Natural killer cell (primary cell): Measurements from ENCODE around the gene ZNF414. TPM values are rescaled to one million over a fixed set of nuclear protein-coding genes. Genes with fewer than 3 reads are reported as not detected.
A peak's percentile ranks its signal among the peaks of the same experiment; 100 is the strongest.
"Not testable (repeated sequence)": the region's sequence is repeated elsewhere in the genome, so short reads cannot be mapped to it uniquely, and the experiment has no call there.

Source experiments
- ATAC-seq, 3 donors: fragments of 150-1000 bp in 2 of 3; fragments of 200-7000 bp in 1 of 3; cut with Tn5 transposase; 1 replicate in 1 of 3; 2 replicates in 2 of 3; pipeline ENCODE4 v1.10.0; 2021; ENCODE audit warnings: mild to moderate bottlenecking in 2 of 3, moderate library complexity in 2 of 3
- DNase-seq, 2 donors: peaks; one replicate each; pipeline versions ENCODE4 v3.0.0 to v3.0.0-alpha.2; 2013 to 2021; ENCODE audit warnings: mixed read lengths in 1 of 2
- H3K27ac ChIP-seq: one replicate; pipeline ENCODE4 v1.5.1; 2013; ENCODE audit warnings: mild to moderate bottlenecking, low read length
- H3K27me3 ChIP-seq: one replicate; pipeline ENCODE4 v1.6.1; 2013; ENCODE audit warnings: low read length; ENCODE audit not compliant: control insufficient read depth, insufficient read depth
- H3K36me3 ChIP-seq: one replicate; pipeline ENCODE4 v1.6.1; 2013; ENCODE audit warnings: low read length; ENCODE audit not compliant: control insufficient read depth, insufficient read depth
- H3K4me1 ChIP-seq: one replicate; pipeline ENCODE4 v1.6.1; 2013; ENCODE audit warnings: low read length; ENCODE audit not compliant: control insufficient read depth, insufficient read depth
- H3K4me3 ChIP-seq: one replicate; pipeline ENCODE4 v1.5.1; 2013; ENCODE audit warnings: low read length
- H3K9me3 ChIP-seq: one replicate; pipeline ENCODE4 v1.6.1; 2013; ENCODE audit warnings: low read length; ENCODE audit not compliant: control insufficient read depth, insufficient read depth
- H3K27ac Mint-ChIP-seq, 2 donors: one replicate each; pipeline ENCODE4 v1.8.0; 2022; ENCODE audit warnings: mild to moderate bottlenecking in 2 of 2, mixed read lengths in 2 of 2, moderate library complexity in 1 of 2
- H3K27me3 Mint-ChIP-seq, 2 donors: one replicate each; pipeline ENCODE4 v1.8.0; 2022; ENCODE audit warnings: low read depth in 2 of 2, mixed read lengths in 2 of 2
- H3K36me3 Mint-ChIP-seq: one replicate; pipeline ENCODE4 v1.8.0; 2022; ENCODE audit warnings: mixed read lengths
- H3K4me1 Mint-ChIP-seq, 2 donors: one replicate each; pipeline ENCODE4 v1.8.0; 2022; ENCODE audit warnings: mixed read lengths in 2 of 2
- H3K4me3 Mint-ChIP-seq: one replicate; pipeline ENCODE4 v1.8.0; 2022; ENCODE audit warnings: mild to moderate bottlenecking, moderate library complexity, mixed read lengths
- H3K9me3 Mint-ChIP-seq, 2 donors: one replicate each; pipeline ENCODE4 v1.8.0; 2022; ENCODE audit warnings: mixed read lengths in 2 of 2
- CTCF ChIP-seq: fragments of 200-600 bp; IDR thresholded peaks from one replicate; pipeline ENCODE4 v1.8.0; 2022; ENCODE audit warnings: antibody characterized with exemption
- WGBS: methylation state at CpG from one replicate; pipeline ENCODE4 v1.1.7; 2013; ENCODE audit warnings: missing lambda C conversion rate; ENCODE audit not compliant: insufficient coverage; 5-methylcytosine and 5-hydroxymethylcytosine counted together
- intact Hi-C: fragments of 100-400 bp; cut with micrococcal nuclease; formaldehyde crosslinking; loops from one replicate; pipeline ENCODE4 v1.14.2; 2022
- total RNA-seq, 4 donors: library from RNA; stranded (reverse); fragments of 120-200 nt in 1 of 4; gene quantifications; one replicate each; pipeline versions ENCODE4 v1.2.3 to v1.2.4, GENCODE V29; 2013 to 2022

ZNF414 gene
- total RNA-seq, 3 donors from 2014 or later (not counting 1 experiment from before 2014, with no cell fraction given): 42.1 to 46.4 (median 42.3) TPM

- Mint-ChIP-seq H3K4me1 (peaks cover 50 to 78% of the 10 kb centered on the region in 2 donors), H3K4me3 (peak overlapping the region; percentile 71), H3K27ac (peak overlapping the region; percentile 89 to 92), H3K36me3 (peaks cover 12% of the 10 kb centered on the region), H3K9me3 (no peaks in the 10 kb centered on the region), H3K27me3 (no peaks in the 10 kb centered on the region)
- TF ChIP-seq CTCF: no peak
- H3K4me1 ChIP-seq: peaks cover 67% of the 10 kb centered on the region
- H3K9me3 ChIP-seq: no peaks in the 10 kb centered on the region
- peaks cover 33% of the 10 kb centered on the region for H3K36me3 ChIP-seq
- peak in 2 of 3 donors; percentile 20 to 27 for ATAC-seq
- intact Hi-C loops: no loop called here
- H3K27me3 ChIP-seq: no peaks in the 10 kb centered on the region
- 64% methylated on average over 6 of the region's 6 CpGs for WGBS
- H3K4me3 ChIP-seq: no peak overlapping the region
- H3K27ac ChIP-seq: peak overlapping the region; percentile 34
- no peak for DNase-seq
Observed at GRCh38 chr19:8557642-8558238, 43.8 kb upstream of the ZNF414 start.

GRCh38 chr19:8553729-8554128 lies 39.8 kb upstream of the ZNF414 start:
- Mint-ChIP-seq H3K4me1 (peaks cover 34 to 54% of the 10 kb centered on the region in 2 donors), H3K4me3 (peak overlapping the region; percentile 28), H3K36me3 (peaks cover 21% of the 10 kb centered on the region), H3K27ac (peak overlapping the region; percentile 69 to 81)
- H3K9me3 Mint-ChIP-seq, DNase-seq, H3K27me3 Mint-ChIP-seq, intact Hi-C loops, H3K27ac ChIP-seq, H3K27me3 ChIP-seq, ATAC-seq, H3K4me3 ChIP-seq, H3K9me3 ChIP-seq: not testable (repeated sequence)
- H3K36me3 ChIP-seq: peaks cover 68% of the 10 kb centered on the region
- WGBS: 97% methylated on average over 7 of the region's 7 CpGs
- peaks cover 36% of the 10 kb centered on the region for H3K4me1 ChIP-seq

- H3K36me3 ChIP-seq: peaks cover 68% of the 10 kb centered on the region
- Mint-ChIP-seq H3K4me3 (no peak overlapping the region), H3K27ac (peak overlapping the region; percentile 78 to 81), H3K4me1 (peaks cover 33 to 54% of the 10 kb centered on the region in 2 donors), H3K27me3 (no peaks in the 10 kb centered on the region), H3K36me3 (peaks cover 21% of the 10 kb centered on the region), H3K9me3 (no peaks in the 10 kb centered on the region)
- intact Hi-C loops: no loop called here
- DNase-seq (no peak), ATAC-seq (no peak)
- whole genome bisulfite sequencing: 95% methylated on average over 10 of the region's 10 CpGs
- TF ChIP-seq CTCF: no peak
- H3K4me3 ChIP-seq: no peak overlapping the region
- H3K27me3 ChIP-seq: no peaks in the 10 kb centered on the region
- H3K27ac ChIP-seq: no peak overlapping the region
- H3K4me1 ChIP-seq: peaks cover 36% of the 10 kb centered on the region
- H3K9me3 ChIP-seq: no peaks in the 10 kb centered on the region
Observed at GRCh38 chr19:8552810-8553209, 38.8 kb upstream of the ZNF414 start.

DNA sequence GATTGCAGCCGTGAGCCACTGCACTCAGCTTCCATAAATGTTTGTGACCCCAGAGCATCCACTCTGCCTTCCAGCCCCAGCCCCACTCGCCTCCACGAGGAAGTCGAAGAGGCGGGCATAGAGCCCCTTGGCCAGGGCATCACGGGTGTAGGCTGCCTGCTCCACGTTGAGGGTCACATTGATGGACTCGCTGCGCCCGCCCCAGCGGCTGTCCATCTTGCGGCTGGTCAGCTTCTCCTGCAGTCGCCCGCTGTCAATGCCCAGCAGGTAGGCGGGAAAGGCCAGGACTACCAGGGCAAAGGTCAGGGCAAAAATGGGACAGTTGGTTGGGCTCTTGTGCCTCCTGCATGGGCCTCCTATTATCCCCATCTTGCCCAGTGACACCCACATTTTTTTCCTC lies 36.1 kb upstream of the ZNF414 start:
- no peak for TF ChIP-seq CTCF
- Mint-ChIP-seq H3K4me1 (peaks cover 27 to 43% of the 10 kb centered on the region in 2 donors), H3K4me3 (no peak overlapping the region), H3K36me3 (peaks cover 21% of the 10 kb centered on the region), H3K27ac (peak overlapping the region in 1 of 2 donors; percentile 16), H3K9me3 (no peaks in the 10 kb centered on the region), H3K27me3 (no peaks in the 10 kb centered on the region)
- H3K27ac ChIP-seq: no peak overlapping the region
- 96% methylated on average over 15 of the region's 15 CpGs for WGBS
- no peaks in the 10 kb centered on the region for H3K9me3 ChIP-seq
- peaks cover 18% of the 10 kb centered on the region for H3K4me1 ChIP-seq
- intact Hi-C loops: no loop called here
- no peaks in the 10 kb centered on the region for H3K27me3 ChIP-seq
- H3K4me3 ChIP-seq: no peak overlapping the region
- no peak for ATAC-seq
- DNase-seq: no peak
- H3K36me3 ChIP-seq: peaks cover 79% of the 10 kb centered on the region
